ENCODE data around the gene RNF220. TPM values are rescaled to one million over a fixed set of nuclear protein-coding genes. Genes with fewer than 3 reads are reported as not detected.

RNF220 gene
- total and polyA plus RNA-seq, 2 donors (not counting 3 experiments of a cell fraction or from before 2014, with no cell fraction given): 62.7 to 66.6 TPM

DNA sequence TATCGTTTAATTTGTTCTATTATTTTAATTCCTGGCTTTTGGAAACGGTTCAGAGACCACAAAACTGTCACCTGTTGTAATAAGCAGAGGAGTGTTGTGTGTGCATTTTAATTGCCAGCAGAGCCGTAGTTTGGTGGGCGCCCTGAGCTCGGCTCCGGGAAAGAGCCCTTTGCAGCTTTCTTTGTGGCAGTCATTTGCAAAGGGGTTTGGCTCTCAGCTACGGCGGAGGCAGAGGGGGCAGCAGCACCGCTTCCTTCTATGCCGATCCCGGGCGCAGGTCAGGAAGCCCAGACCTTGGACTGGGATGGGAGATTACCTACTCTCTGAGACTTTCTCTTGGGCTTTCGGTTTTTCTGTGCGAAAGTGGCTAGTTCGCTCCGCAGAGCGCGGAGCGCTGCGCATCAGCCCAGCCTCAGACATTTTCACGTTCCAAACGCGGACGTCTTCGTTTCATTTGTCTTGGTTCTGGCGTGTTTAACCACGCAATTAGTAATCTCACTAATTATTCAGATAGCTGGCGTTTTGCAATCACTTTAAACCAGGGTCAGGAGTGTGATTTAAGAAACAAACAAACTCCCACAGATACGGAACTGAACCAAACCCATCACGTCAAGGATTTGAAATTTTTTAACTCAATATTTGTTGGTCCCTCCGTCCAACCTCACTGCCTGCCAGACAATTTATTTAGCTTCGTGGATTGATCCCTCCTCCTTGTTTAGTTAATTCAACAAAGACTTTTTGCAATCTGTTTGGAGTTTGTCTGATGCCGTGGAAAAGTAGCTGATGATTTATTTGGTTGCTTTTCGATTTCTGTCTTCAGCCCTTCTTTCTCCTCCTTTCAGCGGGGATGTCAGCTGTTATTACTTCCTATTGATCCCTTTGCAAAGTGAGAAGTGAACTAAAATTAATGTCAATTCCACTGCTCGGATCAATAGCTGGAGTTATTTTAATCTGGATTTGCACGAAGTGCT lies 3.9 kb downstream of the RNF220 start:
- CTCF ChIA-PET: interaction anchor here (0.6 kb wide), 1 partner anchor 31 kb away, joined by 3 read pairs; no protein-coding TSS in a partner anchor
- H3K9me3 ChIP-seq (replicated peaks; ENCODE audit: control insufficient read depth, insufficient read depth, low read length): no peaks in the 10 kb centered on the region
- DNase-seq (ENCODE audit: low read depth, low spot score) (no peak), FAIRE-seq (peak; percentile 15)
- H3K4me3 ChIP-seq (replicated peaks in 1 of 3; ENCODE audit: insufficient read depth in 1 of 3, low read depth in 1 of 3, low read length in 3 of 3): no peak overlapping the region
- TF ChIP-seq, protein P1, sequence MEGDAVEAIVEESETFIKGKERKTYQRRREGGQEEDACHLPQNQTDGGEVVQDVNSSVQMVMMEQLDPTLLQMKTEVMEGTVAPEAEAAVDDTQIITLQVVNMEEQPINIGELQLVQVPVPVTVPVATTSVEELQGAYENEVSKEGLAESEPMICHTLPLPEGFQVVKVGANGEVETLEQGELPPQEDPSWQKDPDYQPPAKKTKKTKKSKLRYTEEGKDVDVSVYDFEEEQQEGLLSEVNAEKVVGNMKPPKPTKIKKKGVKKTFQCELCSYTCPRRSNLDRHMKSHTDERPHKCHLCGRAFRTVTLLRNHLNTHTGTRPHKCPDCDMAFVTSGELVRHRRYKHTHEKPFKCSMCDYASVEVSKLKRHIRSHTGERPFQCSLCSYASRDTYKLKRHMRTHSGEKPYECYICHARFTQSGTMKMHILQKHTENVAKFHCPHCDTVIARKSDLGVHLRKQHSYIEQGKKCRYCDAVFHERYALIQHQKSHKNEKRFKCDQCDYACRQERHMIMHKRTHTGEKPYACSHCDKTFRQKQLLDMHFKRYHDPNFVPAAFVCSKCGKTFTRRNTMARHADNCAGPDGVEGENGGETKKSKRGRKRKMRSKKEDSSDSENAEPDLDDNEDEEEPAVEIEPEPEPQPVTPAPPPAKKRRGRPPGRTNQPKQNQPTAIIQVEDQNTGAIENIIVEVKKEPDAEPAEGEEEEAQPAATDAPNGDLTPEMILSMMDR (IDR thresholded peaks at IDR 0.05; ENCODE audit: extremely low read depth in 1 of 2, insufficient read depth in 1 of 2, low read depth in 1 of 2, low read length in 2 of 2): no peak
- TF ChIP-seq EZH2 (IDR thresholded peaks at IDR 0.05; ENCODE audit: borderline replicate concordance, low read depth, low read length, severe bottlenecking): peak; percentile 17
- intact Hi-C loops (cut with micrococcal nuclease): loop anchor here (1.0 kb wide), 1 partner anchor 8 kb away; no protein-coding TSS in a partner anchor
- H3K79me2 ChIP-seq (ENCODE audit: control insufficient read depth, insufficient read depth, low read length): no peaks in the 10 kb centered on the region
- H3K36me3 ChIP-seq (ENCODE audit: control insufficient read depth in 2 of 2, extremely low read depth in 1 of 2, insufficient read depth in 2 of 2, low read length in 2 of 2): no peaks in the 10 kb centered on the region
- no TSS peak for BruUV-seq (replicated peaks)
- no peaks in the 10 kb centered on the region for H3K9me1 ChIP-seq (replicated peaks; ENCODE audit: control insufficient read depth, extremely low read depth, insufficient read depth, low read length)
- no peaks in the 10 kb centered on the region for H4K20me1 ChIP-seq (replicated peaks; ENCODE audit: control insufficient read depth, extremely low read depth, insufficient read depth, low read length)
- no peak overlapping the region for H3K27ac ChIP-seq (ENCODE audit: insufficient read depth, low read depth, low read length)
- no peak overlapping the region for H3K9ac ChIP-seq (replicated peaks; ENCODE audit: extremely low read depth, insufficient read depth, low read length)
- H3K4me1 ChIP-seq (ENCODE audit: control insufficient read depth, extremely low read depth, insufficient read depth, low read length): peaks cover 12% of the 10 kb centered on the region
- H3K4me2 ChIP-seq (ENCODE audit: insufficient read depth, low read length): no peak overlapping the region
- H3K27me3 ChIP-seq (ENCODE audit: control insufficient read depth in 2 of 2, insufficient read depth in 2 of 2, low read length in 2 of 2): peaks cover 73 to 84% of the 10 kb centered on the region in 2 experiments
- no peak overlapping the region for H2AFZ ChIP-seq (ENCODE audit: low read depth, low read length)
- dilution Hi-C loops (cut with MboI; ENCODE audit: extremely low pct_ligation_motif_present, low sequenced_read_pairs): no loop called here
- POLR2A ChIA-PET: interaction anchor here (0.8 kb wide), 1 partner anchor 10 kb away, joined by 4 read pairs; no protein-coding TSS in a partner anchor

DNA sequence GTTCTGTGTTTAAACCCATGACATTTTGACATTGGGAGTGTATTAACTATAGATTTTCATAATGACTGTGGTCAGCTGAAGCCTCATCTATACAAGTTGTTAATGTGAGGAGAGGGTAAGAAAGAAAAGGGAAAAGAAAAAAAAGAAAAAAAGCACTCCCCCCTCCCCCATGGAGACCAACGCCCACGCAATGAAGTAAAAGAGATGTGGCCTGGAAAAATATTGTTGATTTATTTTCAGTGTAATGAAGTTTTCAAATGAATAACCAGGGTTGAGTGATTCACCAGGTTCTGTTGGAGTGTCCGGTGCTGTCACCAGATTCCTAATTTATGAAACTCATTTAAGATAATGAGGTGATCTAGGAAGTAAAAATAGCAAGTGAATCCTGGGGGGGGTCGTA lies 4.7 kb downstream of the RNF220 start:
- no peak for FAIRE-seq
- H3K9ac ChIP-seq (replicated peaks; ENCODE audit: extremely low read depth, insufficient read depth, low read length): no peak overlapping the region
- no peaks in the 10 kb centered on the region for H4K20me1 ChIP-seq (replicated peaks; ENCODE audit: control insufficient read depth, extremely low read depth, insufficient read depth, low read length)
- no peaks in the 10 kb centered on the region for H3K9me1 ChIP-seq (replicated peaks; ENCODE audit: control insufficient read depth, extremely low read depth, insufficient read depth, low read length)
- no peaks in the 10 kb centered on the region for H3K9me3 ChIP-seq (replicated peaks; ENCODE audit: control insufficient read depth, insufficient read depth, low read length)
- H3K27ac ChIP-seq (ENCODE audit: insufficient read depth, low read depth, low read length): no peak overlapping the region
- H3K4me1 ChIP-seq (ENCODE audit: control insufficient read depth, extremely low read depth, insufficient read depth, low read length): peaks cover 12% of the 10 kb centered on the region
- no peaks in the 10 kb centered on the region for H3K79me2 ChIP-seq (ENCODE audit: control insufficient read depth, insufficient read depth, low read length)
- ChIA-PET CTCF (no interaction called here), POLR2A (interaction anchor here (0.8 kb wide), 1 partner anchor 11 kb away, joined by 4 read pairs; no protein-coding TSS in a partner anchor)
- peaks cover 80 to 91% of the 10 kb centered on the region in 2 experiments for H3K27me3 ChIP-seq (ENCODE audit: control insufficient read depth in 2 of 2, insufficient read depth in 2 of 2, low read length in 2 of 2)
- no peak overlapping the region for H2AFZ ChIP-seq (ENCODE audit: low read depth, low read length)
- BruUV-seq (replicated peaks): no TSS peak
- DNase-seq (ENCODE audit: low read depth, low spot score): no peak
- dilution Hi-C loops (cut with MboI; ENCODE audit: extremely low pct_ligation_motif_present, low sequenced_read_pairs): no loop called here
- TF ChIP-seq, protein P1 (IDR thresholded peaks at IDR 0.05; ENCODE audit: extremely low read depth in 1 of 2, insufficient read depth in 1 of 2, low read depth in 1 of 2, low read length in 2 of 2): no peak
- TF ChIP-seq POLR2A (IDR thresholded peaks at IDR 0.05; ENCODE audit: low read depth, low read length) (no peak), EZH2 (IDR thresholded peaks at IDR 0.05; ENCODE audit: borderline replicate concordance, low read depth, low read length, severe bottlenecking) (no peak), GATA2 (IDR thresholded peaks at IDR 0.05; ENCODE audit: insufficient read depth, insufficient read length, low read depth, low read length) (no peak), FOS (IDR thresholded peaks at IDR 0.05; ENCODE audit: borderline replicate concordance, insufficient read depth, low read length) (no peak), POLR2AphosphoS5 (IDR thresholded peaks at IDR 0.05; ENCODE audit: insufficient read depth, low read depth, low read length) (no peak), JUN (IDR thresholded peaks at IDR 0.05; ENCODE audit: borderline replicate concordance, insufficient read depth, insufficient read length, low read depth) (no peak), MYC (IDR thresholded peaks at IDR 0.05; ENCODE audit: low read depth, low read length) (no peak)
- TF ChIP-seq, protein P2, sequence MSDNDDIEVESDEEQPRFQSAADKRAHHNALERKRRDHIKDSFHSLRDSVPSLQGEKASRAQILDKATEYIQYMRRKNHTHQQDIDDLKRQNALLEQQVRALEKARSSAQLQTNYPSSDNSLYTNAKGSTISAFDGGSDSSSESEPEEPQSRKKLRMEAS (IDR thresholded peaks at IDR 0.05; ENCODE audit: insufficient read depth, insufficient read length): no peak
- intact Hi-C loops (cut with micrococcal nuclease): no loop called here
- H3K4me2 ChIP-seq (ENCODE audit: insufficient read depth, low read length): no peak overlapping the region
- H3K36me3 ChIP-seq (ENCODE audit: control insufficient read depth in 2 of 2, extremely low read depth in 1 of 2, insufficient read depth in 2 of 2, low read length in 2 of 2): no peaks in the 10 kb centered on the region
- no peak overlapping the region for H3K4me3 ChIP-seq (replicated peaks in 1 of 3; ENCODE audit: insufficient read depth in 1 of 3, low read depth in 1 of 3, low read length in 3 of 3)
